Activated naive CD4-positive, alpha-beta T cell treated with anti-CD3 and anti-CD28 coated beads for 36 hours (primary cell): ENCODE results near the gene LRRC63. TPM values are rescaled to one million over a fixed set of nuclear protein-coding genes. Genes with fewer than 3 reads are reported as not detected.
A peak's percentile ranks its signal among the peaks of the same experiment; 100 is the strongest.
"Not testable (repeated sequence)": the region's sequence is repeated elsewhere in the genome, so short reads cannot be mapped to it uniquely, and the experiment has no call there.

ENCODE experiments used
- CTCF ChIA-PET: fragments of 350-600 bp; sonication (Branson Sonifier 250); formaldehyde crosslinking; loops from one replicate; lab custom pipeline; 2021; ENCODE audit warnings: antibody characterized with exemption; lab: Charles Lee
- DNase-seq: peaks from one replicate; pipeline ENCODE4 v3.0.0-alpha.2; 2020
- H3K27ac Mint-ChIP-seq: one replicate; pipeline ENCODE4 v1.8.0; 2021; ENCODE audit warnings: mild to moderate bottlenecking, mixed read lengths
- H3K27me3 Mint-ChIP-seq: one replicate; pipeline ENCODE4 v1.8.0; 2021; ENCODE audit warnings: low read depth, mixed read lengths
- H3K36me3 Mint-ChIP-seq: one replicate; pipeline ENCODE4 v1.8.0; 2021; ENCODE audit warnings: low read depth, mixed read lengths
- H3K4me1 Mint-ChIP-seq: one replicate; pipeline ENCODE4 v1.8.0; 2021; ENCODE audit warnings: low read depth, mixed read lengths
- H3K4me3 Mint-ChIP-seq: one replicate; pipeline ENCODE4 v1.8.0; 2021; ENCODE audit warnings: mild to moderate bottlenecking, moderate library complexity, mixed read lengths
- H3K9me3 Mint-ChIP-seq: one replicate; pipeline ENCODE4 v1.8.0; 2021; ENCODE audit warnings: mixed read lengths
- intact Hi-C: fragments of 100-400 bp; cut with micrococcal nuclease; formaldehyde crosslinking; loops from one replicate; pipeline ENCODE4 v1.15.1; 2023
- total RNA-seq, 2 experiments: library from RNA; stranded (reverse); gene quantifications; one replicate each; pipeline ENCODE4 v1.2.3, GENCODE V29; 2021

Gene LRRC63
- total RNA-seq, 2 experiments from 2014 or later = 0.24 to 0.32 TPM

- CTCF ChIA-PET = interaction anchor here (0.5 to 2.2 kb wide), 3 partner anchors 31 to 96 kb away, joined by 3 to 7 read pairs (median 4); no protein-coding TSS in a partner anchor
- Mint-ChIP-seq H3K36me3 (no peaks in the 10 kb centered on the region), H3K27ac (no peak overlapping the region), H3K4me3 (no peak overlapping the region), H3K4me1 (peaks cover 34% of the 10 kb centered on the region), H3K27me3 (no peaks in the 10 kb centered on the region), H3K9me3 (no peaks in the 10 kb centered on the region)
- no peak for DNase-seq
- intact Hi-C loops = loop anchor here (1.0 kb wide), 1 partner anchor 8 kb away; the partner anchor contains the start of gene LRRC63
Measured at GRCh38 chr13:46202966-46203365, 8.8 kb upstream of the LRRC63 start.

DNA sequence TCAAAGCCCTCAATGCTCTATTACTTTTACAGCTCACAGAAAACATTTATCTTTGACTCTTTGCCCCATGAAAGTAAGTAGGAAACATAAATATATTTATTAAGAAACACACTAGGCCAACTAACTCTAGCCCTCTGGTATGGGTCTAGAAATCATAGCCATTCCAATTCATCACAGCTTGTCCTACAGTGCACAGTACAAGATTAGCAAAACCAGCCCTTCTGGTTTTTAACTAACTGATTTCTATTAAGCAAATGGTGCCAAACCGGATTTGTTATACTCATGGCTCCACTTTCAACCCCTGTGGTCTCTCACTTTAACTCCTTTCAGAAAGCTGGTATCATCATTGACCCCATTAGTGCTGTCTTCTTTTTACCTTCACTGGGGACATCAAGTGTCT lies 5.6 kb upstream of the LRRC63 start:
- intact Hi-C loops = no loop called here
- H3K36me3 Mint-ChIP-seq = no peaks in the 10 kb centered on the region
- no peak for DNase-seq
- no peak overlapping the region for H3K27ac Mint-ChIP-seq
- CTCF ChIA-PET = interaction anchor here (0.8 to 1.1 kb wide), 2 partner anchors 24 to 356 kb away, joined by 3 to 4 read pairs; partner anchors contain the start of gene LCP1
- H3K9me3 Mint-ChIP-seq = no peaks in the 10 kb centered on the region
- H3K4me1 Mint-ChIP-seq = peaks cover 27% of the 10 kb centered on the region
- no peaks in the 10 kb centered on the region for H3K27me3 Mint-ChIP-seq
- H3K4me3 Mint-ChIP-seq = no peak overlapping the region

DNA sequence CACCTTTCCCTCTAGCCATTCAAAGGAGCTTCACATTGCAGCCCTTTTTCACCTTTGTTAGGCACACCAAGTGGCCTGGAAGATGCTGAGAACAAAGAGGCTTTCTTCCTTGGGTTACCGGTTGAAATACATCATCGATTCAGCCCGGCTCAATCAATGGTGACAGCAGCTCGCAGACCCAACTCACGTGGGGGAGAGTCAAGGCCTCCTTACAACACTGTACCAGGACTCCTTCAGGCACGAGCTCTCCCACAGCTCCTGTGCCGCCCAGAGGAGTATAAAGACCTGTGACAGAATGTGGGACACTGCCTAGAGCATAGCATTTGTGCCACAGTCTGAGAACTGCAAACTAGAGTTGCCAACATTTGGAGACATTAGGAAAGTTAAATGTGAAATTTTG lies 3.9 kb upstream of the LRRC63 start:
- Mint-ChIP-seq H3K27ac (no peak overlapping the region), H3K9me3 (no peaks in the 10 kb centered on the region), H3K4me1 (peaks cover 13% of the 10 kb centered on the region), H3K36me3 (no peaks in the 10 kb centered on the region), H3K27me3 (no peaks in the 10 kb centered on the region), H3K4me3 (no peak overlapping the region)
- intact Hi-C loops = no loop called here
- DNase-seq = no peak
- CTCF ChIA-PET = interaction anchor here (1.6 kb wide), 1 partner anchor 8 kb away, joined by 3 read pairs; no protein-coding TSS in a partner anchor

DNA sequence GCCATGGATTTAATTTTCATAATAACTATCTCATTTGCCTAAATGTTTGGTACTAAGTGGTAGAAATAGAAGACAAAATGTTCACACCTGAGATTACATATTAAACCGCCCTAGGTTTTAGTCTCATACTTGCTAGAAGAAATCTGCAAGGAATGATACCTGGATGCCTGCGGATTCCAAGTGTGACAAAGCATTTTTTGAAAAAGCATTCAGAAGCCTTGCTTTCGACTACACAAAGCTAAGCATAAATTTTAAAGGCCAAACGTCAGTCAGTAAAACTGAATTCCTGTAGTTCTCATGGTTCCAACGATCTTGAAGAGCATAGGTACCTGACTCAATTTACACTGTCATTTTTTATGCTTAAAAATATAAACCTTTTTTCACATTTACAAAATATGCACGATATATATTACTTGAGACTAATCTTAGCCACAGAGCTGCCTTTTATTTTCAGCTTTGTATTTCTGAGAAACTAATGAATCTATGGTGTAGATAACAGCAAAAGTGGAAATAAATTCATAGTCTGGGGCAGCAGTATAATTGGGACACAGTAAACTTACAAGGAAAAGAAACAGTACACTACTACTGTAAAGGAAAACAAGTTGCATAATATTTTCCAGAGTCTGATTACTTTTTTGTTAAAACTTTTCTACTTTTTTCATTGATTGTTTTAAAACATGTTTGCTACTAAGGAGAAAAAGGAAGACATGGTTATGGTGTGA lies 1.2 kb upstream of the LRRC63 start:
- Mint-ChIP-seq H3K27me3 (no peaks in the 10 kb centered on the region), H3K9me3 (no peaks in the 10 kb centered on the region), H3K4me3 (peak overlapping the region; percentile 91), H3K36me3 (no peaks in the 10 kb centered on the region), H3K27ac (peak overlapping the region; percentile 91), H3K4me1 (peaks cover 14% of the 10 kb centered on the region)
- CTCF ChIA-PET = interaction anchor here (0.6 to 1.3 kb wide), 6 partner anchors 15 to 585 kb away, joined by 3 to 4 read pairs (median 3); no protein-coding TSS in a partner anchor
- DNase-seq = no peak
- intact Hi-C loops = loop anchor here (1.0 to 2.0 kb wide), 7 partner anchors 8 to 176 kb away; partner anchors contain the start of genes LCP1, RUBCNL and ZC3H13

DNA sequence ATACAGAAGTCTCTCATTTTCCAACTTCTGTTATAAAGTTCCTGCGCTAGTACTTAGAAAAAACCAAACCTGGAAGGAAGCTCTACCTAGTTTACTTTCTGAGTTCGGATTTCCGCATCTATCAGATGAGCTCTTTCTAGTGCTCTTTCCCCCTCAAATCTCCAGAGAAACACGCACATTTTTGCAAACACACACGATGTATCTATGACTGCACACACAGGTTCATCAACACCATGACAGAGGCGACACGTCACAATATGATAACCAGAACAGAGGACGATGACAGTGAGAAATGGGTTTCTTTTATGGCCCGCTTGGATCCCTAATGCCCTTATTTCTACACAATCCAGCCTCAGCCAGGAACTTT lies 629 bp upstream of the LRRC63 start:
- CTCF ChIA-PET = interaction anchor here (0.6 to 1.3 kb wide), 6 partner anchors 15 to 586 kb away, joined by 3 to 4 read pairs (median 3); no protein-coding TSS in a partner anchor
- no peaks in the 10 kb centered on the region for H3K27me3 Mint-ChIP-seq
- peaks cover 14% of the 10 kb centered on the region for H3K4me1 Mint-ChIP-seq
- H3K4me3 Mint-ChIP-seq = peak overlapping the region; percentile 91
- H3K36me3 Mint-ChIP-seq = no peaks in the 10 kb centered on the region
- H3K9me3 Mint-ChIP-seq = peaks cover under 1% of the 10 kb centered on the region
- intact Hi-C loops = loop anchor here (1.0 to 2.0 kb wide), 7 partner anchors 9 to 176 kb away; partner anchors contain the start of genes LCP1, RUBCNL and ZC3H13
- DNase-seq = peak; percentile 70
- H3K27ac Mint-ChIP-seq = peak overlapping the region; percentile 91

GRCh38 chr13:46213242-46213641 lies 1.5 kb downstream of the LRRC63 start:
- DNase-seq = no peak
- H3K4me3 Mint-ChIP-seq = no peak overlapping the region
- intact Hi-C loops = no loop called here
- H3K36me3 Mint-ChIP-seq = no peaks in the 10 kb centered on the region
- CTCF ChIA-PET = interaction anchor here (0.6 to 1.0 kb wide), 2 partner anchors 45 to 64 kb away, joined by 3 to 5 read pairs; no protein-coding TSS in a partner anchor
- H3K27ac Mint-ChIP-seq = no peak overlapping the region
- no peaks in the 10 kb centered on the region for H3K27me3 Mint-ChIP-seq
- H3K9me3 Mint-ChIP-seq = peaks cover 2% of the 10 kb centered on the region
- H3K4me1 Mint-ChIP-seq = peaks cover 14% of the 10 kb centered on the region

DNA sequence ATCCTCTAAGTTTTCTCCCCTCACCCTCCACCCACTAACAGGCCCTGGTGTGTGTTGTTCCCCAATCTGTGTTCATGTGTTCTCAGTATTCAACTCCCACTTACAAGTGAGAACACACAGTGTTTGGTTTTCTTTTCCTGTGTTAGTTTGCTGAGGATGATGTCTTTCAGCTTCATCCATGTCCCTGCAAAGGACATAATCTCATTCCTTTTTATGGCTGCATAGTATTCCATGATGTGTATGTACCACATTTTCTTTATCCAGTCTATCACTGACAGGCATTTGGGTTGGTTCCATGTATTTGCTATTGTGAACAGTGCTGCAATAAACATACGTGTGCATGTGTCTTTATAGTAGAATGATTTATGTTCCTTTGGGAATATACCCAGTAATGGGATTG lies 3.0 kb downstream of the LRRC63 start:
- H3K27ac Mint-ChIP-seq, H3K4me3 Mint-ChIP-seq, H3K36me3 Mint-ChIP-seq, H3K27me3 Mint-ChIP-seq, intact Hi-C loops, DNase-seq, H3K9me3 Mint-ChIP-seq: not testable (repeated sequence)
- CTCF ChIA-PET = interaction anchor here (1.6 kb wide), 1 partner anchor 54 kb away, joined by 4 read pairs; no protein-coding TSS in a partner anchor
- H3K4me1 Mint-ChIP-seq = peaks cover 10% of the 10 kb centered on the region

- intact Hi-C loops = loop anchor here (5.0 kb wide), 1 partner anchor 42 kb away; no protein-coding TSS in a partner anchor
- not testable (repeated sequence) for H3K4me3 Mint-ChIP-seq, H3K27me3 Mint-ChIP-seq, H3K27ac Mint-ChIP-seq, DNase-seq, H3K36me3 Mint-ChIP-seq
- CTCF ChIA-PET = interaction anchor here (0.5 to 1.1 kb wide), 2 partner anchors 102 to 179 kb away, joined by 4 read pairs; no protein-coding TSS in a partner anchor
- Mint-ChIP-seq H3K9me3 (peaks cover 12% of the 10 kb centered on the region), H3K4me1 (peaks cover 12% of the 10 kb centered on the region)
Measured at GRCh38 chr13:46220234-46220633, 8.5 kb downstream of the LRRC63 start.

GRCh38 chr13:46229251-46229650 lies 17.5 kb downstream of the LRRC63 start:
- intact Hi-C loops = no loop called here
- Mint-ChIP-seq H3K9me3 (peaks cover 16% of the 10 kb centered on the region), H3K4me3 (no peak overlapping the region), H3K36me3 (peaks cover 5% of the 10 kb centered on the region), H3K27me3 (no peaks in the 10 kb centered on the region), H3K27ac (no peak overlapping the region), H3K4me1 (no peaks in the 10 kb centered on the region)
- no peak for DNase-seq
- CTCF ChIA-PET = no interaction called here

DNA sequence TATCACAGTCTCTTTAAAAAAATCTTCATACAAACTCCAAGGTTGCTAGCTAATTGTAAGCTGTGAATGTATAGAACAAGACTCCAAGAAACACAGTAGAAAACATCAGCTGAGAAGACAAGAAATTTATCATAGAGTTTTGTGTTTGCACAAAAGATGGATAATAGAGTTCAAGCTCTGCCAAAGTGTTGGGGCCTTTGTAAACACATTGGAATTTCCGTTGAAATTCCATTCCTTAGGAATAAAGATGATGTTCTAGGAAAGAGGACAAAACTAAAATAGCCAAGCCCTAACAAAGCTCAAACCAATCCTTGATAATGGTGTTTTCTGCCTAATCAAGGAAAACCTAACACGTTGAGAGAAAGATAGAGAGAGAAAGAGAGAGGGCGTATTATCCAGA lies 20.6 kb downstream of the LRRC63 start:
- no peak for DNase-seq
- H3K9me3 Mint-ChIP-seq = peaks cover 29% of the 10 kb centered on the region
- peaks cover 16% of the 10 kb centered on the region for H3K36me3 Mint-ChIP-seq
- no peaks in the 10 kb centered on the region for H3K27me3 Mint-ChIP-seq
- no peak overlapping the region for H3K4me3 Mint-ChIP-seq
- CTCF ChIA-PET = no interaction called here
- H3K27ac Mint-ChIP-seq = no peak overlapping the region
- no peaks in the 10 kb centered on the region for H3K4me1 Mint-ChIP-seq
- intact Hi-C loops = no loop called here

DNA sequence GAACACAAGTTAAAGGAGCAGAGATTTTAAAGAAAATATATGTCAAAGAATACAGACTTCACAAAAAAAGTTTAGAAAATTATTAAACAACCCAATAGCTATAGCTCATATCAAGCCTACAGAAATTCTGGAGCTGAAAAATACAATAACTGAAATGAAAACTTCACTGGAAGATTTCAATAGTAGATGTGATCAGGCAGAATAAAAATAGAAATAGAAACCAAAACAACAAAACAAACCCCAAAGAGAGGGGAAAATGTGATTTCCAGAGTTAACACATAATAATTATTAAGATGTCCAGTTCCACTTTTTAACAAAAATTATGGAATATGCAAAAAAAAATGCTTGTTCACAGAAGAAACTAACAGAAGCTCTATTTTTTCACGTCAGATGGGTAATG lies 23.6 kb downstream of the LRRC63 start:
- H3K9me3 Mint-ChIP-seq = peaks cover 31% of the 10 kb centered on the region
- no peak overlapping the region for H3K27ac Mint-ChIP-seq
- CTCF ChIA-PET = no interaction called here
- no peak for DNase-seq
- H3K27me3 Mint-ChIP-seq = no peaks in the 10 kb centered on the region
- no peaks in the 10 kb centered on the region for H3K4me1 Mint-ChIP-seq
- H3K4me3 Mint-ChIP-seq = no peak overlapping the region
- H3K36me3 Mint-ChIP-seq = peaks cover 20% of the 10 kb centered on the region
- intact Hi-C loops = no loop called here

DNA sequence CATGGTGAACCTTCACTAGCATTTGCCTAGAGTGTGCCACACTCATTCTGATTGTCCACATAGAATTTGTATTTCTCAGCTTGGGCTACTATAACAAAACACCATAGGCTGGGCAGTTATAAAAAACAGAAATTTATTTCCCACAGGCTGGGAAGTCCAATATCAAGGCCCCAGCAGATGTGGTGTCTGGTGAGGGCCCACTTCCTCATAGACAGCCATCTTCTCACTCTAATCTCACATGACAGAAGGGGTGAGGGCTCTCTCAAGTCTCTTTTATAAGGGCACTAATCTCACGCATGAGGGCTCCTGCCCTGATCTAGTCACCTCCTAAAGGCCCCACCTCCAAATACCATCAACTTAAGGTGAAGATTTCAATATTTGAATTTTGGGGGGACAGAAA lies 53.6 kb downstream of the LRRC63 start:
- intact Hi-C loops = no loop called here
- Mint-ChIP-seq H3K36me3 (no peaks in the 10 kb centered on the region), H3K27me3 (peaks cover 1% of the 10 kb centered on the region), H3K9me3 (no peaks in the 10 kb centered on the region), H3K4me3 (no peak overlapping the region), H3K4me1 (no peaks in the 10 kb centered on the region), H3K27ac (no peak overlapping the region)
- CTCF ChIA-PET = no interaction called here
- DNase-seq = no peak
